RWPE2 (cell line): ENCODE data around the gene IFI30.
A peak's percentile ranks its signal among the peaks of the same experiment; 100 is the strongest.
"Not testable (repeated sequence)": the region's sequence is repeated elsewhere in the genome, so short reads cannot be mapped to it uniquely, and the experiment has no call there.

Source experiments
- ATAC-seq: fragments of 200-7000 bp; cut with Tn5 transposase; 3 replicates; pipeline ENCODE4 v1.9.1; 2021; ENCODE audit warnings: low read depth
- DNase-seq: peaks from one replicate; pipeline ENCODE4 v3.0.0-alpha.2; 2020; ENCODE audit warnings: low spot score
- H3K27ac ChIP-seq: fragments of 450-650 bp; 2 replicates; pipeline ENCODE4 v1.5.1; 2017; ENCODE audit warnings: mild to moderate bottlenecking; ENCODE audit not compliant: poor library complexity, severe bottlenecking
- H3K27me3 ChIP-seq: fragments of 250-450 bp; sonication (Bioruptor Pico); 2 replicates; pipeline ENCODE4 v1.5.1; 2021; ENCODE audit warnings: mild to moderate bottlenecking, moderate library complexity; ENCODE audit not compliant: insufficient read depth, poor library complexity, severe bottlenecking
- H3K36me3 ChIP-seq: fragments of 250-450 bp; sonication (Bioruptor Pico); 2 replicates; pipeline ENCODE4 v1.5.1; 2020; ENCODE audit warnings: low read depth, mild to moderate bottlenecking, moderate library complexity
- H3K4me1 ChIP-seq: fragments of 250-450 bp; sonication (Bioruptor Pico); 2 replicates; pipeline ENCODE4 v1.5.1; 2021; ENCODE audit warnings: mild to moderate bottlenecking, moderate library complexity; ENCODE audit not compliant: insufficient read depth, poor library complexity, severe bottlenecking
- H3K4me3 ChIP-seq: fragments of 250-450 bp; sonication (Bioruptor Pico); 2 replicates; pipeline ENCODE4 v1.5.1; 2021; ENCODE audit warnings: mild to moderate bottlenecking, moderate library complexity; ENCODE audit not compliant: severe bottlenecking
- H3K9me3 ChIP-seq: fragments of 250-450 bp; sonication (Bioruptor Pico); 2 replicates; pipeline ENCODE4 v1.5.1; 2021; ENCODE audit warnings: mild to moderate bottlenecking, moderate library complexity; ENCODE audit not compliant: severe bottlenecking
- TF ChIP-seq, protein P1 (sequence below): fragments of 450-650 bp; IDR thresholded peaks from one replicate; pipeline ENCODE4 v1.5.1; 2017; ENCODE audit warnings: mild to moderate bottlenecking, moderate library complexity; ENCODE audit not compliant: poor library complexity, severe bottlenecking

The IFI30 gene

DNA sequence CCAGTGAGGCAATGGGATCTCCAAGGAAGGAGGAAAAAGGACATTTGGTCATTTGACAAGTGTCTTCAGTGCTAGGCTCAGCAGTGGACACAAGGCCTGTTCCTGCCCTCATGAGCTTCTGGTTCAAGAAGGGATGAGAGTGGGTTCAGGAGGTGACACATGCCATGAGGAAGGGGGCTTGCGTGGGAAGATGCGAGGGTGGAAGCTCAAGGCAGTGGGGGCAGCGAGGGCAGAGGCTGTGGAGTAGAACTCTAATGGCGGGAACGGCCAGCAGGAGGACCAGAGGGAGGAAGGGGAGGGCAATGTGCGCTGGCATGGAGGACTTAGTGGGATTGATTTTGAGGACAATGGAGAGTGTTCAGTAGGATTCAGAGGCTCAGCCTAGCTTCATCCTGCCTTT is 17.3 kb upstream of the IFI30 start:
- peaks cover 22% of the 10 kb centered on the region for H3K4me1 ChIP-seq
- ATAC-seq, result no peak
- H3K27ac ChIP-seq, result peak overlapping the region; percentile 77
- TF ChIP-seq, protein P1, sequence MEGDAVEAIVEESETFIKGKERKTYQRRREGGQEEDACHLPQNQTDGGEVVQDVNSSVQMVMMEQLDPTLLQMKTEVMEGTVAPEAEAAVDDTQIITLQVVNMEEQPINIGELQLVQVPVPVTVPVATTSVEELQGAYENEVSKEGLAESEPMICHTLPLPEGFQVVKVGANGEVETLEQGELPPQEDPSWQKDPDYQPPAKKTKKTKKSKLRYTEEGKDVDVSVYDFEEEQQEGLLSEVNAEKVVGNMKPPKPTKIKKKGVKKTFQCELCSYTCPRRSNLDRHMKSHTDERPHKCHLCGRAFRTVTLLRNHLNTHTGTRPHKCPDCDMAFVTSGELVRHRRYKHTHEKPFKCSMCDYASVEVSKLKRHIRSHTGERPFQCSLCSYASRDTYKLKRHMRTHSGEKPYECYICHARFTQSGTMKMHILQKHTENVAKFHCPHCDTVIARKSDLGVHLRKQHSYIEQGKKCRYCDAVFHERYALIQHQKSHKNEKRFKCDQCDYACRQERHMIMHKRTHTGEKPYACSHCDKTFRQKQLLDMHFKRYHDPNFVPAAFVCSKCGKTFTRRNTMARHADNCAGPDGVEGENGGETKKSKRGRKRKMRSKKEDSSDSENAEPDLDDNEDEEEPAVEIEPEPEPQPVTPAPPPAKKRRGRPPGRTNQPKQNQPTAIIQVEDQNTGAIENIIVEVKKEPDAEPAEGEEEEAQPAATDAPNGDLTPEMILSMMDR, result no peak
- no peaks in the 10 kb centered on the region for H3K9me3 ChIP-seq
- DNase-seq, result no peak
- no peaks in the 10 kb centered on the region for H3K27me3 ChIP-seq
- peaks cover 14% of the 10 kb centered on the region for H3K36me3 ChIP-seq
- no peak overlapping the region for H3K4me3 ChIP-seq

DNA sequence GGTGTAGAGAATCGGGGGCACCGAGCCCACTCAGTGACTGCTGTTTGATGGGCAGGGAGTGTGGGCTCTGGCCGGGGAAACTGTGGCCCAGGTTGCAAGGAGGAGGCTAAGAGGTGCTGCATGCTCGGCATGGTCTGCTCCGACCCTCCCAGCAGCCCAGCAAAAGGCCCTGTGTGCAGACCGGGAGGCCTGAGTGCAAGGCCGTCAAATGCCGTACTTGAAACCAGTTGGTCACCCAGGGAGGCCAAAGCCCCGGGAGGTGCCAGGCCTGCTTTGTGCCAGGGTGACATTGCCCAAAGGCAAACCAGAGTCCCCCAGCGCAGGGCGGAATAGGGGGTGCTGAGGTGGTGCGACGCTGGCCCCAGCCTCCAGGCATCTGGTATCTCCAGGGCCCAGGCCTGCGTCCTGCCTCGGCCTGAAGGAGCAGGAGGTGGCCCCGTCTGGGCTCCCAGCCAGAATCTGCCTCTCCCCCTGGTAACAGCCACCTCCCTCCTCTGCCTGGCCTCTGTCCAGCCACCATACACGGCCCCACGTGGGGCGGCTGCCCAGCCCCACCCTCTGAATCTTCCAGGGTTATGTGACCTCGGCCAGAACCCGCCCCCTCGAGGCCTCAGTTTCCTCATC is 16.7 kb upstream of the IFI30 start:
- Histone ChIP-seq H3K27ac (peak overlapping the region; percentile 77), H3K27me3 (no peaks in the 10 kb centered on the region), H3K36me3 (peaks cover 19% of the 10 kb centered on the region), H3K4me1 (peaks cover 22% of the 10 kb centered on the region), H3K4me3 (no peak overlapping the region), H3K9me3 (no peaks in the 10 kb centered on the region)
- ATAC-seq (peak; percentile 30), DNase-seq (peak; percentile 93)
- TF ChIP-seq, protein P1, result no peak

DNA sequence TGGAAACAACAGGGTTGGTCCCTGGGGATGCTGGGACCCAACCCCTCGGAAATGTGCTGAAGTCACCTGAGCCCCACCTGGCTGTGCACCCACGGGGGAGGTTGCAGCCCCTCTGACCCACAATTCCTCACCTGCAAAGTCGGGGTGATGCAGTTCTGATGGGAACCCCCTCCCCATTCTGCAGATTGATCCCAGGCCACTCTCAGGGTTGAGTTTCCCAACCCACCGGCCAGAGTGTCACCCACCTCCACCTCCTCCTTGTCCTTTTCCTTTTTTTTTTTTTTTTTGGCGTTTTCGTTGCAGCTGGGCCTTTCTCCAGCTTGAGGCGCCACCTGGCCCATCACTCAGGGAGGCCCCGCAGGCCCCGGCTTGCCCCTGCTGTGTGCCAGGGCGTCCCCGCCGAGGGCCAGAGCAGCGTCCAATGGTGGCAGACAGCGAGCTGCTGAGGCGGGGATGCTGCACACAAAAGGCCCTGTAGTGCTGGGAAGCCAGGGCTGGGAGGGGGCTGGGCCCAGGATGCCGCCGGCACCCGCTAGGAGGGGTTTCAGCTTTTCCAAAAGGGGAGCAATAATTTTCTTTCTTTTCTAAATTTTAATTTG is 16.0 kb upstream of the IFI30 start:
- H3K9me3 ChIP-seq, result no peaks in the 10 kb centered on the region
- H3K4me1 ChIP-seq, result peaks cover 22% of the 10 kb centered on the region
- H3K27ac ChIP-seq, result peak overlapping the region; percentile 77
- TF ChIP-seq, protein P1, result peak; percentile 22
- peak; percentile 20; the same call in 2 of the 3 replicates for ATAC-seq
- H3K36me3 ChIP-seq, result peaks cover 25% of the 10 kb centered on the region
- DNase-seq, result no peak
- H3K4me3 ChIP-seq, result no peak overlapping the region
- no peaks in the 10 kb centered on the region for H3K27me3 ChIP-seq

DNA sequence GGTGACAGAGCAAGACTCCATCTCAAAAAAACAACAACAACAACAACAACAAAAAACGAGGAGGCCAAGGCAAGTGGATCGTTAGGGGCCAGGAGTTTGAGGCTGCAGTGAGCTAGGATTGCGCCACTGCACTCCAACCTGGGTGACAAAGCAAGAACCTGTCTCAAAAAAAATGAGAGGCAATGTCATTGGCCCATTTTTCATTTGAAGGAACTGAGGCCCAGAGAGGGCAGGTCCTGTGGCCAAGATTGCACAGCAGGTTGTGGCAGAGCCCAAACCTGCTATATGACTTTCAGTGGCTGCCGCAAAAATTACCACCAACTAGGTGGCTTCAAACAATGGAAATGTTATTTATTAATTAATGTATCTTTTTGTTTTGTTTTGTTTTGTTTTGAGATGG is 15.1 kb upstream of the IFI30 start:
- Histone ChIP-seq H3K27me3 (no peaks in the 10 kb centered on the region), H3K27ac (peak overlapping the region; percentile 77), H3K9me3 (no peaks in the 10 kb centered on the region), H3K4me1 (peaks cover 22% of the 10 kb centered on the region), H3K4me3 (no peak overlapping the region), H3K36me3 (peaks cover 34% of the 10 kb centered on the region)
- TF ChIP-seq, protein P1, result no peak
- ATAC-seq (no peak), DNase-seq (no peak)

DNA sequence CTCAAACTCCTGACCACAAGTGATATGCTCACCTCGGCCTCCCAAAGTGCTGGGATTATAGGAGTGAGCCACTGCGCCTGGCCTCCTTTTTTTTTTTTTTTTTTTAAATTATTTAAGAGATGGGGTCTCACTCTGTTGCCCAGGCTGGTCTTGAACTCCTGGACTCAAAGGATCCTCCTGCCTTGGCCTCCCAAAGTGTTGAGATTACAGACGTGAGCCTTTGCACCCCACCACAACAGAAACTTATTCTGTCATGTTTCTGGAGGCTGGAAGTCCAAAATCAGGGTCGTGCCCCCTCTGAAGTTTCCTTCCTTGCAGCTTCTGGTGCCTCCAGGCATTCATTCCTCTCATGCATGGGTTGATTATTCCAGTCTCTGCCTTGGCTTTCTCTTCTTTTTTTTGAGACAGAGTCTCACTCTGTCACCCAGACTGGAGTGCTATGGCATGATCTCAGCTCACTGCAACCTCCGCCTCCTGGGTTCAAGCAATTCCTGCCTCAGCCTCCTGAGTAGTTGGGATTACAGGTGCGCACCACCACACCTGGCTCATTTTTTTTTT is 14.5 kb upstream of the IFI30 start:
- H3K27me3 ChIP-seq, ATAC-seq, H3K4me3 ChIP-seq, DNase-seq, H3K27ac ChIP-seq, H3K9me3 ChIP-seq: not testable (repeated sequence)
- H3K36me3 ChIP-seq, result peaks cover 41% of the 10 kb centered on the region
- H3K4me1 ChIP-seq, result peaks cover 22% of the 10 kb centered on the region
